NCI-H526 treated with DMSO at 0.1 percent for 48 hours (cell line): Measurements from ENCODE around the gene PLB1.

Source experiments
- DNase-seq: peaks from one replicate; lab custom pipeline; 2025; lab: John Stamatoyannopoulos, UW

The PLB1 gene

GRCh38 chr2:28628987-28629386, 133.1 kb downstream of the PLB1 start:
- DNase-seq = no peak

GRCh38 chr2:28629910-28630309, 134.1 kb downstream of the PLB1 start:
- DNase-seq = no peak

GRCh38 chr2:28630341-28630740, 134.5 kb downstream of the PLB1 start:
- no peak for DNase-seq

- no peak for DNase-seq
Observed at GRCh38 chr2:28631514-28632206, 135.8 kb downstream of the PLB1 start.

- no peak for DNase-seq
Observed at GRCh38 chr2:28632791-28633190, 136.9 kb downstream of the PLB1 start.

- no peak for DNase-seq
Observed at GRCh38 chr2:28633204-28633603, 137.3 kb downstream of the PLB1 start.

DNA sequence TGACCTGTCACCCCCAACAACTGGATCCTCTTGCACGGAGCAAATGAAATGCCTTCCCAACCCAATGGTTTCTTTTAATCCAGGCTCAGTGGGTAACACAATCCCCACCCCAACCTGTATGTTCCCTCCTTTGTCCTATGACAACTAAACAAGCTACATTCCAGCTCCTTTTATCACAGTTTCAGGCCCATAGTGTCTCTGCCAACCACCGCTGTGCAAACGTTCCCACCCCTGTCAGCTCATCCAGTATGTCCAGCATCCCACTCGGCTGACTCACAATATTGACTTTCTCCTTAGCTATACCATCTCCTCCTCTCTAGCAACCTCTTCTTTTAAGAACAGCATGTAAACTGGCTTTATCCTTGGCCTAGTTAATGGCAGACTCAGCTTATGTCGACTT, 137.9 kb downstream of the PLB1 start:
- no peak for DNase-seq

DNA sequence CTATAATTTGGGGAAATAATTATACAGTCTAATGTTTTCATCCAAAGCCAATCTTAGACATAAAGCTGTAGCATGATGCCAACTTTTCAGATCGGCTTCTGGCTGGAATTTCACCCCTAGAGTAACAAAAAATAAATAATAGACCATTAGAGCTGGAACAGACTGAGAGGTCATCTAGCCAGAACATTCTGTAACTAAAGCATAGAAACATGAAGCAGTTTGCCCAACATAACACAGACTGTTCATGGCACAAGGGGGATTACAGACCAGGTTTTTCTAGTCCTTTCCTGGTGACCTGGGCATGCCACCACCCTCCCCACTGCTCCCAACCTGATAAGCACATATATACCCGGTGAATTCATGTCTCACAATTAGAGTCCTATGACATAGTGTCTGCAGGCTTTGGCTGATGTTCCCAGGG, 139.3 kb downstream of the PLB1 start:
- DNase-seq = no peak

- DNase-seq = no peak
Observed at GRCh38 chr2:28636491-28636890, 140.6 kb downstream of the PLB1 start.

DNA sequence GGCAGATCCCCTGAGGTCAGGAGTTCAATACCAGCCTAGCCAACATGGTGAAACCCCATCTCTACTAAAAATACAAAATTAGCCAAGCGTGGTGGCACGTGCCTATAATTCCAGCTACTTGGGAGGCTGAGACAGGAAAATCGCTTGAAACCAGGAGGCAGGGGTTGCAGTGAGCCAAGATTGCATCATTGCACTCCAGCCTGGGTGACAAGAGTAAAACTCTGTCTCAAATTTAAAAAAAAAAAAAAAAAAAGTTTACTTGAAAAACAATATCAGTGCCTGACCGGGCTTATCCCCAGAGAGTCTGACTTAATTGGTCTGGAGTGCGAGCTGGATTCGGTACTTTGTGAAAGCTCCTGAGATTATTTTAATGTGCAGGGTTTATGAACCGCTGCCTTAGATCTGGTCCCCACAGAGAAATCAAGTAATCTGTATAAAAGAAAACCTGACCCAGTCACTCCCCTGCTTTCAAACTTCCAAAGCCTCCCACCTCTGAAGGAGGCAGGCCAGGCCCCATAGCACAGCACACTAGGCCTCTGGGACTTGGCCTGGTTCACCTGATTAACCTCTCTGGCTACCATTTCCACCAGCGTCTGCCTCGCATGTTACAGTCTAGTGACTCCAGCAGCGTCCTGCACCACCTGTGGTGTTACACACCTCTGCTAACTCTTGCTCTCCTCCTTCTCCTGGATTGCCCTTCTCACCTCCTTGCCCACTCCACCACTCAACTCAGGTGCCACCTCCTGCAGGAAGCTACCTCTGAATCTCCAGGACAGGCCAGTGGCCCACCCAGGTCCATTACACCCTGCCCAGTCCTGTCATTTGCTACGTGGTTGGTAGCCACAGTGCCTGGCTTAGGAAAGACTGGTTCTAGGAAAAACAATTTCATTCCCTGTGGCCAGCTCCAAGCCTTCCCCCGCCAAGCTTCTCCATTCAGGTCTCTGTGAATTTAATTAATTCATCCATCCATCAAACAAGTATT, 141.5 kb downstream of the PLB1 start:
- DNase-seq = no peak

DNA sequence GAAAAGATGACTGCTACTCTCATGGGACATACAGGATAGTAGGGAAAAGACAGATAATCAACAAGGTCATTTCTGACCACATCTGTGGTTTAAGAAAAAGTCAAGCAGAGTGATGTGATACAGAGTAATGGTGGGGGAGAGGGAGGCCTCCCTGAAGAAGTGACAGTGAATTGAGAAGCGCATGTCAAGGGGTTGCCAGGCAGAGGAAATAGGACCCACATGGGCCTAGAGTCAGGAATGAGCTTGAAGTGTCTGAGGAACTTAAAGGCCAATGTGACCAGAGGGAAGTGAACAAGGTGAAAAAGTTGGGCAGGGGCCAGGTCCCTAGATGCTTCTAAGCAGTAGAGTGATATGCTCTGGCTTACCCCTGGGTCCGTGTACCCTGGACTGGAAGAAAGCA, 142.2 kb downstream of the PLB1 start:
- no peak for DNase-seq

- no peak for DNase-seq
Observed at GRCh38 chr2:28639092-28639691, 143.3 kb downstream of the PLB1 start.

DNA sequence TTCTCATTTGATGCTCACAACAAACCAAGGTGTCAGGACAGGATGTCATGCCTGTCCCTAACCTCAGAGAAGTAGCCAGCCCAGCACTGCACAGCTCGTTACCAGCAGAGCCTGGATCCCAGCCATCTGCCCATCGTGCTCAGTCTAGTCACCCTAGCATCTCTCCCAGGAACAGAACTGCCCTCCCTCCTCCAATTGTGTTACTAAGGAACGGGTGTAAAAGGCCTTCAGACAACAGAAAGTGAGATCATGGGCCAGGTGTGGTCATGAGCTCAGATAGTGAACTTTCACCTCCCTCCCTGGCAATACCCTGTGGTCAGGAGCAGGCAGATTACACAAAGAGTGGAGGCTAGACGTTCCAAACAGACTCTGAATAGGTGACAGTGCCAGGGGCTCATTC, 144.0 kb downstream of the PLB1 start:
- DNase-seq = no peak

- DNase-seq = no peak
Observed at GRCh38 chr2:28640260-28640907, 144.5 kb downstream of the PLB1 start.

DNA sequence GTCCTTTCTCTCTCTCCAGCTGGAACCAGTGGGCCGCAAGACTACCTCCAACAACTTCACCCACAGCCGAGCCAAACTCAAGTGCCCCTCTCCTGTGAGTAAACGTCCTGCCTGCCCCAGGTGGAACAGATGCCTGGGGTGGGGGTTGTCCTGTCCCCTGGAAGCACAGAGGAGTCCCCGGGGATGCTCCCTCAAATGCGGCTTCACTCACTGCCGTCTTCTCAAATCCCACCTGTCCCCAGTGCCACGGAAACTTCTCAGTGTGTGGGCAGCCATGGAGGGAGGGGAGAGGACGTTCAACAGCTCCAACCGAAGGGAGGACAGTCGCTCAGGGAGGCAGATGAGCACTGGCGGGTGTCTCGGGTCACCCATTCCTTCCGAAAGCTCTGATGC, 145.0 kb downstream of the PLB1 start:
- DNase-seq = no peak

GRCh38 chr2:28642796-28643195, 146.9 kb downstream of the PLB1 start:
- DNase-seq = no peak

DNA sequence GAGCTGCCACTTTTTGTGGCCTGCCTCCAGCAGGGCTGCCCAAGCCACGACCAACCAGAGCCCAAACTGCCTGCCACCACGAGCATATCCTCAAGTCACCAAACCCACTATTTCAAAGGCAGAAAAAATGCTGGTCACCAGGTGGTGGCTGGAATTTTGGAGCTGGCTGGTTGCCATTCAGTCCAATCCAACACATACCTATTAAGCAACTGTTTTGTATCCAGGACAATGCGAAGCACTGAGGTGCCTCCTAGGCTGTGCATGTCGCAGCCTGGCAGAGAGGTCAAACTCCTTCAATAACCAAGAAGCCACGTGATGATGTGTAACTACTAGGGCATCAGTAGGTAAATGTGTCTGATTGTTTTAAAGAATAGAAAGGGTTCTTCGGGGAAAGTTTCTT, 147.5 kb downstream of the PLB1 start:
- DNase-seq = no peak

DNA sequence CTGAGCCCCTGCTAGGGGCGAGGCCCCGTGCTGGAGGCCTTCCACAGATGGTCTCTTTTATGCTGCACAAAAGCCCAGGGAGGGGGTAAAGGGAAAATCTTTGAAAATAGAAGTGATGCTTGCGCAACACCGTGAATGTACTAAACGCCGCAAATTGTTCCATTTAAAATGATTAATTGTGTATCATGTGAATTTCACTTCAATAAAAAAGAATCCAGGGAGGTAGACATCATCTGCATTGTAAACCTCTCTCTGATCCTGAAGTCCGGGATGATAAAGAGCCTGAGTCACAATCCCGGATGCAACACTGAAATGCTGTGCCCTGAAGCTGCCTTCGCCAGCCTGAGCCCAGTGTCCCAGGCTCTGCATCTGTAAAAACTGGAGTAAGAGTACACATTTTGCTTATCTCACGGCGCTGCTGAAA, 148.1 kb downstream of the PLB1 start:
- DNase-seq = no peak

GRCh38 chr2:28644760-28645159, 148.9 kb downstream of the PLB1 start:
- no peak for DNase-seq

DNA sequence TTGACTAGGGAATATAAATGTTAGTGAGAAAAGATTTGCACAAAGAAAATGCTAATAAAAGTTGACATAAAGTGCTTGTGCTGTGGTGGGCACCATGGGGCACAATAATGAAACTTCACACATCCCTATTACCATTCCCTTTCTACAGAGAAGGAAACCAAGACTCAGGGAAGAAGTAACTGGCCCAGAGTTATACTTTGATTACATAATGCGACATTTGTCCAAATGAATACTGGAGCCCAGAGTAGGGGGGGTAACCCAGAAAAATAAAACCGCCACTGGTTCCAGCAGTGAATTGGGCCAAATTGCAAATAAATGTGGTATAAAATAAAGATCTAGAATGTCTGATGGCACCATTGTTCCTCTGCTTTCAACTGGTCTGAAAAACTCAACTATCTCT, 149.7 kb downstream of the PLB1 start:
- DNase-seq = no peak

GRCh38 chr2:28647682-28648081, 151.8 kb downstream of the PLB1 start:
- no peak for DNase-seq

- no peak for DNase-seq
Observed at GRCh38 chr2:28648147-28648546, 152.3 kb downstream of the PLB1 start.
